CD14-positive monocyte (primary cell): ENCODE results near the gene TM2D3. TPM values are rescaled to one million over a fixed set of nuclear protein-coding genes. Genes with fewer than 3 reads are reported as not detected.

Experiments used
- DNase-seq, 3 donors: peaks; one replicate each; pipeline ENCODE4 v3.0.0-alpha.2; 2011 to 2022
- H2AFZ ChIP-seq: 2 replicates; pipeline ENCODE4 v1.6.0; 2012; ENCODE audit warnings: mild to moderate bottlenecking, low read depth, low read length, inconsistent platforms; ENCODE audit not compliant: insufficient read depth, poor library complexity, severe bottlenecking
- H3K27ac ChIP-seq, 2 donors: 1 replicate in 1 of 2; 2 replicates in 1 of 2; pipeline ENCODE4 v1.5.1; 2012 to 2013; ENCODE audit warnings: low read length in 2 of 2, control low read depth in 1 of 2, inconsistent platforms in 1 of 2, low read depth in 1 of 2, mild to moderate bottlenecking in 1 of 2
- H3K27me3 ChIP-seq, 2 donors: one replicate each; pipeline versions ENCODE4 v1.6.0 to v1.6.1; 2011 to 2013; ENCODE audit warnings: low read length in 2 of 2; ENCODE audit not compliant: control insufficient read depth in 2 of 2, insufficient read depth in 2 of 2
- H3K36me3 ChIP-seq, 2 donors: replicated peaks in 1 of 2; 1 replicate in 1 of 2; 2 replicates in 1 of 2; pipeline versions ENCODE4 v1.5.1 to v1.6.1; 2012 to 2013; ENCODE audit warnings: low read length in 2 of 2, control low read depth in 1 of 2, inconsistent platforms in 1 of 2, mild to moderate bottlenecking in 1 of 2; ENCODE audit not compliant: insufficient read depth in 2 of 2, control insufficient read depth in 1 of 2
- H3K4me1 ChIP-seq, 2 donors: 1 replicate in 1 of 2; 2 replicates in 1 of 2; pipeline versions ENCODE4 v1.5.1 to v1.6.1; 2012 to 2013; ENCODE audit warnings: low read length in 2 of 2, control low read depth in 1 of 2, inconsistent platforms in 1 of 2, mild to moderate bottlenecking in 1 of 2, moderate library complexity in 1 of 2; ENCODE audit not compliant: insufficient read depth in 2 of 2, control insufficient read depth in 1 of 2
- H3K4me2 ChIP-seq: replicated peaks from 2 replicates; pipeline ENCODE3; 2012; ENCODE audit warnings: low read length, moderate library complexity, mild to moderate bottlenecking; ENCODE audit not compliant: poor library complexity, severe bottlenecking; ENCODE audit errors: extremely low read depth
- H3K4me3 ChIP-seq, 3 experiments: fragments of 200-600 bp in 1 of 3; sonication (generic) in 1 of 3; replicated peaks in 1 of 3; 1 replicate in 2 of 3; 2 replicates in 1 of 3; pipeline ENCODE4 v1.5.1; 2011 to 2013; ENCODE audit warnings: low read length in 3 of 3, mild to moderate bottlenecking in 3 of 3, control low read depth in 2 of 3, low read depth in 2 of 3, inconsistent platforms in 1 of 3, moderate library complexity in 1 of 3
- H3K79me2 ChIP-seq: 2 replicates; pipeline ENCODE4 v1.6.0; 2012; ENCODE audit warnings: mild to moderate bottlenecking, control low read depth, inconsistent platforms, low read length, moderate library complexity; ENCODE audit not compliant: insufficient read depth
- H3K9ac ChIP-seq: 2 replicates; pipeline ENCODE4 v1.6.0; 2017; ENCODE audit warnings: low read length, mild to moderate bottlenecking; ENCODE audit not compliant: insufficient read depth, poor library complexity, severe bottlenecking
- H3K9me3 ChIP-seq, 2 donors: replicated peaks in 1 of 2; 1 replicate in 1 of 2; 2 replicates in 1 of 2; pipeline versions ENCODE4 v1.5.1 to v1.6.1; 2012 to 2013; ENCODE audit warnings: low read length in 2 of 2, control low read depth in 1 of 2; ENCODE audit not compliant: control insufficient read depth in 1 of 2, insufficient read depth in 1 of 2
- H4K20me1 ChIP-seq: 2 replicates; pipeline ENCODE4 v1.6.0; 2012; ENCODE audit warnings: mild to moderate bottlenecking, low read length, control low read depth, moderate library complexity; ENCODE audit not compliant: insufficient read depth
- H3K27ac Mint-ChIP-seq, 7 donors: one replicate each; pipeline ENCODE4 v1.8.0; 2020; ENCODE audit warnings: mild to moderate bottlenecking in 7 of 7, mixed read lengths in 7 of 7, moderate library complexity in 6 of 7, inconsistent platforms in 2 of 7
- H3K27me3 Mint-ChIP-seq, 3 donors: one replicate each; pipeline ENCODE4 v1.8.0; 2021 to 2022; ENCODE audit warnings: low read depth in 3 of 3, mild to moderate bottlenecking in 3 of 3, mixed read lengths in 3 of 3, moderate library complexity in 3 of 3, inconsistent platforms in 1 of 3
- H3K36me3 Mint-ChIP-seq, 2 donors: one replicate each; pipeline ENCODE4 v1.8.0; 2020; ENCODE audit warnings: mixed read lengths in 2 of 2, inconsistent platforms in 1 of 2, mild to moderate bottlenecking in 1 of 2
- H3K4me1 Mint-ChIP-seq: one replicate; pipeline ENCODE4 v1.8.0; 2020; ENCODE audit warnings: mild to moderate bottlenecking, mixed read lengths
- H3K4me3 Mint-ChIP-seq, 2 donors: one replicate each; pipeline ENCODE4 v1.8.0; 2020; ENCODE audit warnings: mild to moderate bottlenecking in 2 of 2, mixed read lengths in 2 of 2, moderate library complexity in 1 of 2
- H3K9me3 Mint-ChIP-seq, 7 donors: one replicate each; pipeline ENCODE4 v1.8.0; 2020 to 2022; ENCODE audit warnings: mixed read lengths in 7 of 7, mild to moderate bottlenecking in 6 of 7, moderate library complexity in 6 of 7, inconsistent platforms in 2 of 7
- CTCF ChIP-seq: fragments of 200-600 bp; IDR thresholded peaks from one replicate; pipeline ENCODE4 v1.8.0; 2022; ENCODE audit warnings: antibody characterized with exemption, mild to moderate bottlenecking
- WGBS: methylation state at CpG from one replicate; pipeline ENCODE4 v1.1.5; 2013; ENCODE audit warnings: missing lambda C conversion rate; ENCODE audit not compliant: insufficient coverage; 5-methylcytosine and 5-hydroxymethylcytosine counted together
- intact Hi-C, 2 donors: fragments of 100-400 bp; cut with micrococcal nuclease; formaldehyde crosslinking; loops; one replicate each; pipeline versions ENCODE4 v1.15.0 to v1.15.1; 2023
- polyA plus RNA-seq, 3 donors: library from polyadenylated mRNA; depleted of rRNA in 1 of 3; unstranded in 2 of 3; stranded (reverse) in 1 of 3; fragments of 300-500 nt in 2 of 3; fragments of >200 nt in 1 of 3; fragmentation: Illumina TruSeq in 2 of 3; gene quantifications; 1 replicate in 2 of 3; 2 replicates in 1 of 3; pipeline ENCODE4 v1.2.3, GENCODE V29; 2012 to 2021

The TM2D3 gene
- polyA plus RNA-seq, 3 donors, result 22.9 to 54.6 (median 26.5) TPM

GRCh38 chr15:101625980-101626379 lies 26.2 kb downstream of the TM2D3 start:
- Mint-ChIP-seq H3K4me3 (no peak overlapping the region), H3K27me3 (peaks cover 0 to 3% (median 2%) of the 10 kb centered on the region in 3 donors), H3K36me3 (peaks cover 12 to 23% of the 10 kb centered on the region in 2 donors), H3K9me3 (peaks cover 27 to 53% (median 47%) of the 10 kb centered on the region in 7 donors), H3K4me1 (peaks cover 13% of the 10 kb centered on the region), H3K27ac (peak overlapping the region in 4 of 7 donors; percentile 79 to 93 (median 92))
- no CpG with 5 or more reads among the region's 1 CpG for WGBS
- DNase-seq, result peak; percentile 24 to 40 (median 33)
- TF ChIP-seq CTCF, result no peak
- Histone ChIP-seq H3K9ac (no peak overlapping the region), H3K27me3 (no peaks in the 10 kb centered on the region), H3K79me2 (no peaks in the 10 kb centered on the region), H3K9me3 (peaks cover 25 to 40% of the 10 kb centered on the region in 2 donors), H4K20me1 (no peaks in the 10 kb centered on the region), H3K4me2 (no peak overlapping the region), H3K4me1 (peaks cover 0 to 11% of the 10 kb centered on the region in 2 donors), H3K27ac (peak overlapping the region in 1 of 2 donors; percentile 77), H2AFZ (no peak overlapping the region), H3K4me3 (no peak overlapping the region), H3K36me3 (no peaks in the 10 kb centered on the region)
- intact Hi-C loops, result no loop called here

GRCh38 chr15:101625184-101625583 lies 27.0 kb downstream of the TM2D3 start:
- Histone ChIP-seq H3K4me1 (peaks cover 0 to 11% of the 10 kb centered on the region in 2 donors), H3K4me3 (peak overlapping the region in 1 of 3 experiments; percentile 4), H3K4me2 (no peak overlapping the region), H3K27me3 (no peaks in the 10 kb centered on the region), H2AFZ (no peak overlapping the region), H3K9me3 (peaks cover 25 to 40% of the 10 kb centered on the region in 2 donors), H3K9ac (no peak overlapping the region), H4K20me1 (no peaks in the 10 kb centered on the region), H3K79me2 (no peaks in the 10 kb centered on the region), H3K27ac (peak overlapping the region; percentile 59 to 77), H3K36me3 (no peaks in the 10 kb centered on the region)
- peak; percentile 77 to 89 (median 84) for DNase-seq
- Mint-ChIP-seq H3K27me3 (peaks cover 0 to 4% (median 3%) of the 10 kb centered on the region in 3 donors), H3K4me3 (no peak overlapping the region), H3K36me3 (peaks cover 12 to 23% of the 10 kb centered on the region in 2 donors), H3K27ac (peak overlapping the region; percentile 59 to 93 (median 85)), H3K4me1 (peaks cover 13% of the 10 kb centered on the region), H3K9me3 (peaks cover 27 to 53% (median 47%) of the 10 kb centered on the region in 7 donors)
- WGBS, result no CpG with 5 or more reads among the region's 1 CpG
- TF ChIP-seq CTCF, result no peak
- intact Hi-C loops, result no loop called here
